RKO (cell line): ENCODE measurements around the gene KCNK4.
"Not testable (repeated sequence)": the region's sequence is repeated elsewhere in the genome, so short reads cannot be mapped to it uniquely, and the experiment has no call there.

Source experiments
- DNase-seq: peaks from one replicate; pipeline ENCODE4 v3.0.0-alpha.2; 2016; ENCODE audit warnings: low spot score

The KCNK4 gene

DNA sequence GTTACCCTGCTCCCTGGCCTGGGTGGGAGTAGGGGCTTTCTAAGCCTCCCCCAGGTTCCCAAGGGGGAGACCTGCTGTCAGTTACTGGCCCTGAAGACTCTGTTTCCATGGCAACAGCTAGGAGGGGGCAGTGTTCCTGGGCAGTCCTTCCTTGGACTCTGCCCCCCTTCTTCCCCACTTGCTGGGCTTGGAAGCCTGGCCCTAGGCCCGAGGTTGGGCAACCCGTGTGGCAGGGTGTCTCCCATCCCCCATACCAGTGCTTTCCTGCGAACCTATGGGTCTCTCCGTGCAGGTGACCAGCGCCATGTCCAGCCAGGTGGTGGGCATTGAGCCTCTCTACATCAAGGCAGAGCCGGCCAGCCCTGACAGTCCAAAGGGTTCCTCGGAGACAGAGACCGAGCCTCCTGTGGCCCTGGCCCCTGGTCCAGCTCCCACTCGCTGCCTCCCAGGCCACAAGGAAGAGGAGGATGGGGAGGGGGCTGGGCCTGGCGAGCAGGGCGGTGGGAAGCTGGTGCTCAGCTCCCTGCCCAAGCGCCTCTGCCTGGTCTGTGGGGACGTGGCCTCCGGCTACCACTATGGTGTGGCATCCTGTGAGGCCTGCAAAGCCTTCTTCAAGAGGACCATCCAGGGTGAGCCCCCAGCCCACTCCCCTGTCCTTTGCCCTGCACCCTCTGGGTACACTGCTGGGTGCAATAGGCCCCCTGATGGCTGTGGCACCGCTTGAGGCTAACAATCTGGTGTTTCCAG is 15.9 kb downstream of the KCNK4 start:
- DNase-seq, result peak; percentile 57

DNA sequence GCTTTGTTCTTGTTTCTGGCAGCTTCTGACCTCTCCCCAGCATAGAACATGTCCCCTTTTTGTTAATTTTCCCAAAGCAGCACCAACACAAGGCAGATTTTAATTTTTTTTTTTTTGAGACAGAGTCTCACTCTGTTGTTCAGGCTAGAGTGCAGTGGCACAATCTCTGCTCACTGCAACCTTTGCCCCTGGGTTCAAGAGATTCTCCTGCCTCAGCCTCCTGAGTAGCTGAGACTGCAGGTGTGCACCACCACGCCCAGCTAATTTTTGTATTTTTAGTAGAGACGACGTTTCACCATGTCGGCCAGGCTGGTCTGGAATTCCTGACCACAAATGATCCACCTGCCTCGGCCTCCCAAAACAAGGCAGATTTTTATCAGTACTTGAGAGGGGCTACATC is 16.7 kb downstream of the KCNK4 start:
- not testable (repeated sequence) for DNase-seq

DNA sequence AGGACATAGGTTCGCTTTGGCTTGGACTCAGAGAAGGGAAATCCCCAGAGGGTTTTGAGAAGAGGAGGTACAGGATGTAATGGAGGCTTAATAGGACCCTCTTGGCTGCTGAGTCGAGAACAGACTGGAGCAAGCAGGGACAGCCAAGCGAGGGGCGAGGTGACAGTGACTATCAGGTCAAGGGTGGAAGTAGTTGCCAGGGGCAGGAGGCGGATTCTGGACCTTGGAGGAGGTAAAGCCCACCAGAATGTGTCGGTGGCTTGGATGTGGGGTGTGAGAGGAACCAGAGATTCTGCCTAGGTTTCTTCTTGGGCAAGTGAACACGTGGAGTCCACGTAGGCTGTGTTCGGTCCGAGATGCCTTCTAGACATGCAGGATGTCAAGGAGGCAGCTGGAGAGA is 21.8 kb downstream of the KCNK4 start:
- no peak for DNase-seq

DNA sequence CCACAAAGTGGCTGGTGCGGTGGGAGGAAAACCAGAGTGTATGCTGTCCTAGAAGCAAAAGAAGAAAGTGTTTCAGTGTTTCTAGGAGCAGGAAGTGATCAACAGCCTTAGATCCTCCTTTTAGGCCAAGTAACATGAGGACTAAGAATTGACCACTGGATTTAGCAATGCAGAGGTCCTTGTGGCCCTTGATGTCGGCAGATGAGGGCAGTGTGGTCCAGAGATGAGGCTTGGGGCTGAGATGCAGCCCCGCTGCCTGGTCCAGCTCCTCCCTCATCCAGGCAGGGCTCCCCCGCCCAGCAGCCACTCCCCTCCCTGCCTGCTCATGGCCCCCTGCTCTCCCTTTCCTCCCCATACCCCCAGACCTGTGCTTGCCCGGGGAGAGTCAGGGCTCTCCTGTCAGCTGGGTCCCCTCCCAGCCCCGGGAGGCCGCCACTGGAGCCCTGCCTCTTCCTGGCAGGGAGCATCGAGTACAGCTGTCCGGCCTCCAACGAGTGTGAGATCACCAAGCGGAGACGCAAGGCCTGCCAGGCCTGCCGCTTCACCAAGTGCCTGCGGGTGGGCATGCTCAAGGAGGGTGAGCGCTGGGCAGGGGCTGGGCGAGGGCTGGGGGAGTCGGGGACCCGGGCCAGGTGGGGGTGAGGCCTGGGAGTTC is 22.5 kb downstream of the KCNK4 start:
- no peak for DNase-seq

DNA sequence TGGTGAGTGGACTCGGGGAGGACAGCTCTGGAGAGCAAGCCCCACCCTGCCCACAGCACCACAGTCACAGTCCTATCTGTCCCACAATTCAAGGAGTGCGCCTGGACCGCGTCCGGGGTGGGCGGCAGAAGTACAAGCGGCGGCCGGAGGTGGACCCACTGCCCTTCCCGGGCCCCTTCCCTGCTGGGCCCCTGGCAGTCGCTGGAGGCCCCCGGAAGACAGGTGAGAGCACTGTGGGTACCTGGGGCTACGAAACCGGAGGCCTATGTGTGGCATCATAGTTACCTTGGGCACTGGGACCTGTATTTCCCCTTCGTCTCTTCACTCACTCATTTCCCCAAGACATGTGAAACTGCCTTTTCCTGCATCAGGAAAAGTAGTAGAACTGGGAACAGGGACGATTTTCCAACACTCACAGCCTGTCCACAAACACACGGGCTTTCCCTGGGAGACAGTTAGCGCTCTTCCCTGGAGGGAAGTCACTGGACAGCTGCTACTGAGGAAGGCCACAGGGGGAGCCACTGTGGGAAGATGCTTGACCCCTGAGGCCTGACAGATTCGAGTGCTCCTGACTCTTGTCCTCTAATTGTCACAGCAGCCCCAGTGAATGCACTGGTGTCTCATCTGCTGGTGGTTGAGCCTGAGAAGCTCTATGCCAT is 23.2 kb downstream of the KCNK4 start:
- peak; percentile 45 for DNase-seq

DNA sequence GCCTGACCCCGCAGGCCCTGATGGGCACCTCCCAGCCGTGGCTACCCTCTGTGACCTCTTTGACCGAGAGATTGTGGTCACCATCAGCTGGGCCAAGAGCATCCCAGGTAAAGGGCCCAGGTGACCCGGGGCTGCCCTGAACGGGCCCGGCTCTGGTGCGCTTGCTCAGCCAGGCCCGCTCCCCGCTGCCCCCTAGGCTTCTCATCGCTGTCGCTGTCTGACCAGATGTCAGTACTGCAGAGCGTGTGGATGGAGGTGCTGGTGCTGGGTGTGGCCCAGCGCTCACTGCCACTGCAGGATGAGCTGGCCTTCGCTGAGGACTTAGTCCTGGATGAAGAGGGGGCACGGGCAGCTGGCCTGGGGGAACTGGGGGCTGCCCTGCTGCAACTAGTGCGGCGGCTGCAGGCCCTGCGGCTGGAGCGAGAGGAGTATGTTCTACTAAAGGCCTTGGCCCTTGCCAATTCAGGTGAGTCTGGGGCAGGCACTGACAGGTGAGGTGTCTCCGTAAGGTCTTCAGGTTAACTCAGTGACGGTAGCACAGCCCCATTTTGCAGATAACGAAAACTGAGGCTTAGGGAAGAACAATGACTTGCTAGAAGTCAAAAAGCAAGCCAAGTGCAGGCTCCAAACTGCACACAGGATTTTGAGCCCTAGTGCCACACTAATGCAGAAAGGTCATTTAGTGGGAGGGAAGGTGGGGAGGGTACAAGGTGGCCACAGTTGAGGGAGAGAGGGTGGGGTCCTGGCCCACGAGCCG is 23.9 kb downstream of the KCNK4 start:
- DNase-seq, result no peak

DNA sequence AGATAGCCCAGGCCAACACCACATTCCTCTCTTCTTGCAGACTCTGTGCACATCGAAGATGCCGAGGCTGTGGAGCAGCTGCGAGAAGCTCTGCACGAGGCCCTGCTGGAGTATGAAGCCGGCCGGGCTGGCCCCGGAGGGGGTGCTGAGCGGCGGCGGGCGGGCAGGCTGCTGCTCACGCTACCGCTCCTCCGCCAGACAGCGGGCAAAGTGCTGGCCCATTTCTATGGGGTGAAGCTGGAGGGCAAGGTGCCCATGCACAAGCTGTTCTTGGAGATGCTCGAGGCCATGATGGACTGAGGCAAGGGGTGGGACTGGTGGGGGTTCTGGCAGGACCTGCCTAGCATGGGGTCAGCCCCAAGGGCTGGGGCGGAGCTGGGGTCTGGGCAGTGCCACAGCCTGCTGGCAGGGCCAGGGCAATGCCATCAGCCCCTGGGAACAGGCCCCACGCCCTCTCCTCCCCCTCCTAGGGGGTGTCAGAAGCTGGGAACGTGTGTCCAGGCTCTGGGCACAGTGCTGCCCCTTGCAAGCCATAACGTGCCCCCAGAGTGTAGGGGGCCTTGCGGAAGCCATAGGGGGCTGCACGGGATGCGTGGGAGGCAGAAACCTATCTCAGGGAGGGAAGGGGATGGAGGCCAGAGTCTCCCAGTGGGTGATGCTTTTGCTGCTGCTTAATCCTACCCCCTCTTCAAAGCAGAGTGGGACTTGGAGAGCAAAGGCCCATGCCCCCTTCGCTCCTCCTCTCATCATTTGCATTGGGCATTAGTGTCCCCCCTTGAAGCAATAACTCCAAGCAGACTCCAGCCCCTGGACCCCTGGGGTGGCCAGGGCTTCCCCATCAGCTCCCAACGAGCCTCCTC is 24.8 kb downstream of the KCNK4 start:
- not testable (repeated sequence) for DNase-seq

DNA sequence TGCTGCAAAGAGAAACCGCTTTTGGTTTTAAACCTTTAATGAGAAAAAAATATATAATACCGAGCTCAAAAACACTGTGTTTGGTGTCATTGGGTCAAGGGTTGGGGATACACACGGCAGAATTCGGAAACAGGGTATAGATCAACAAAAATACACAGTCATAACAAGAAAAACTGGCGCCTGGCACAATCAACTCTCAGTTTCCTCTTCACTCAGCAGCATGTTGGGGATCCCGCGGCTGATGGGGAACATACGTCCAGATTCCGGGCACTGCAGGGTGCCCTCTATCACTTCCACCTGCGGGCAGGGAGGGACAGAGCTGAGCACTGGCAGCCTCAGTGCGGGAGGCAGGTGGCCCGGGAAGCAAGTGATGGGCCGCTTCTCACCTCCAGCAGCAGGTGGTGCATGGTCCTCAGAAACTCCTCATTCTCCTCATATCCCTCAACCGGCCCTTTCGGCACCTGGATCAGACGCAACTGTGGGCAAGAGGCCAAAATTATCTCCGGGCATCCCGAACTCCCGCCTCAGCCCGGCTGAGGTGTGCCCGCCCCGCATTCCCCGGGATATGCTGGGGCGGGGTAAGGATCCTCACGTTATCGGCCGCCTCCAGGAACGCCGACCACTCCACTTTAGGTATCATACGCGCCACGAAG is 25.7 kb downstream of the KCNK4 start:
- peak; percentile 62 for DNase-seq

DNA sequence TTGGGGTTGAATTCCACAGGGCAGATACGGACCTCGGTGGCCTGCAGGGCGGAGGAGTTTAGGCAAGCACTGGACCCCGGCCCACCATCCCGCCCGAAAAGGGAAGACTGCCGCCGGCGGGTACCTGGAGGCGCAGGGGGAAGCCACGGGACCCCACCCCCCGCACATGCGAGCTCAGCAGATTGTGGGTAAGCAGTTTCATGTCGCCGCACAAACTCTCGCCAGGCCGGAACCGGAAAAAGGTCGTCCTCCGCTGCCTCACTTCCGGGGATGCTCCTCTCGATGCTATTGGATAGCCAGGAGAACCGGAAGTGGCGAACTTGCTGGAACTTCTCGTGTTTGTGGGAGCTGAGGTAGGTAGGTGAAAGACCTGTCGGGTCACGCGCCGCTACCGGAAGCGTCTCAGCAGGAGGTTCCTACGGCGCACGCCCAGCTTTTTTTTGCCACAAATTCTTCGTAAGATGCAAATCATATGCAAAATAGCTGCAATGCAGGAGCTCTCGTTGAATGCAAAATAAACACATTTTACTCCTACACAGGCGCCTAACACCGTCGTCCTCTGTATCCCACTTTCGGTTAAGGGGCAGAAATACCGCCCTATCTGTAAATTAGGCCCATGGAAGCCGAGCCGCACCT is 26.3 kb downstream of the KCNK4 start, which contains the start of gene TRMT112:
TSS of gene TRMT112 (minus strand) at position 235 of the 636 bp plus-strand sequence. CDS start at position 202, 33 bp downstream.
- peak; percentile 98 for DNase-seq

DNA sequence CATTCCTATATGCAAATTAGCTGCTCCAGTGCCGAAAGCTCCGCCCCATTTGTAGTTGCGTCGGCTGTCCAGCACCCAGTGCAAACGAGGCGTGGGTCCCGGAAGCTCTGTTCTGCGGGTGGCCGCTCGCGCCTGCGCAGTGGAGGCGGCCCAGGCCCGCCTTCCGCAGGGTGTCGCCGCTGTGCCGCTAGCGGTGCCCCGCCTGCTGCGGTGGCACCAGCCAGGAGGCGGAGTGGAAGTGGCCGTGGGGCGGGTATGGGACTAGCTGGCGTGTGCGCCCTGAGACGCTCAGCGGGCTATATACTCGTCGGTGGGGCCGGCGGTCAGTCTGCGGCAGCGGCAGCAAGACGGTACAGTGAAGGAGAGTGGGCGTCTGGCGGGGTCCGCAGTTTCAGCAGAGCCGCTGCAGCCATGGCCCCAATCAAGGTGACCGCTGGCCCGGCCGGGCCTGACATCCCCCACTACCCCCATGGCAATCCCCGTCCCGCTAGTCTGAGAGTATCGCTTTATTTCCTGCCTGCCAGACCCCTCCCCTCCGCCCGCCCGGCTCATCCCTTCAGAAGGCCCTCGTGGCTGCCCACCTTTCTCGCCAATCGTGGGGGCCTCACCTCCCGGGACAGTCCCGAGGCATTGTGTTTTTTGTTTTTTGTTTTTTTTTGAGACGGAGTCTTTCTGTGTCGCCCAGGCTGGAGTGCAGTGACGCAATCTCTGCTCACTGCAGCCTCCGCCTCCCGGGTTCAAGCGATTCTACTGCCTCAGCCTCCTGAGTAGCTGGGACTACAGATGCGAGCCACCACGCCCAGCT is 27.1 kb downstream of the KCNK4 start, which contains the start of gene PRDX5:
TSS of gene PRDX5 (plus strand) at position 161 of the 805 bp plus-strand sequence. CDS start at position 256, 95 bp downstream.
- peak; percentile 97 for DNase-seq

DNA sequence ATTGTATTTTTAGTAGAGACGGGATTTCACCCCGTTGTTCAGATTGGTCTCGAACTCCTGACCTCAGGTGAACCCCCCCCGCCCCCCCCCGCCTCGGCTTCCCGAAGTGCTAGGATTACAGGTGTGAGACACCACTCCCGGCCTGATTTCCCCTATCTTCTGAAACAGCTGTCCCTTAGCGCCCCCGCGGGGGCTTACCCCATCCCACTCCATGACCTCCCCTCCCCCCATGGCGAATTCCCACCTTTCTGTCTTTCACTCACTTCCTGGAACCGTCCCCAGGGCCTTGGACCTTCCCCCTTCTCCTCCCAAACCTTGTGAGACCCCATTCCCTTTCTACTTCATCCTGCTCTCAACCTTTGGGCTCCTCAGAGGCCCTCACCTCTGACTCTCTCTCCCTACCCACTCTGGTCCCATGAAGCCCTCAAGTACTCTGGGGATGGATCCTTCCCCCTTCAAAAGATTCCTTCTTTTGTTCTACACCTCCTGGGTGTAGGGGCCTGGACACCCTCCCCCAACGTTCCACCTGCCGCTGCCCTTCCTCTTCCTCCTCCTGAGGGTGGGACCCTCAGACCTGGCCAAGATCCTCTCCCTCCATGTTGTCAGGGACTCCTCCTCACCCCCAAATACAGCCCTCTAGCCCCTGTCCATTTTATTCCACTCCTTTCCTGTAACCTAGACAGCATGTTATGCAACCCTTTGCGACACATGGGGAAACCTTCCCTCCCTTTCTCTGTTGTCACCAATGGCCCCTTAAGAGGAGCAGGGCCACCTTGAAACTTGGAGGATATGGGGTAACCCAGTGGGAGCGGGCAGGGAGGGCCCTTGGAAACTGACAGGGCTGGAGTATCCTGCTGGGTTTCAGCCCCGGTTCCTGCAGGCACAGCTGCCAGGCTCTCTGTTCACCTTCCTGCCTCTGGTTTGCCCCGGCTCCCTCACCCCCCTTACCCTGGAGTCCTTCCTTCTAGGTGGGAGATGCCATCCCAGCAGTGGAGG is 28.0 kb downstream of the KCNK4 start:
- no peak for DNase-seq

DNA sequence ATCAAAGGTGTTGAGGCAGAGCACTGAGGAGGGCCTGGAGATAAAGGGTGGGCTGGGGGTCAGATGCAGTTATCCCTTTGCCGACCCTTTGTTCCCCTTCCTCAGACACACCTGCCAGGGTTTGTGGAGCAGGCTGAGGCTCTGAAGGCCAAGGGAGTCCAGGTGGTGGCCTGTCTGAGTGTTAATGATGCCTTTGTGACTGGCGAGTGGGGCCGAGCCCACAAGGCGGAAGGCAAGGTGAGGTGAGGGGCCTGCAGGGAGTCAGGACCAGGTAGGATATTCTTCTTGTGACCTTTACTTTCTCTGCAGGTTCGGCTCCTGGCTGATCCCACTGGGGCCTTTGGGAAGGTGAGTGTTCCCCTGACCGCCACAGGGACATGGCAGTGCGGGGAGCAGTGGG is 29.5 kb downstream of the KCNK4 start:
- no peak for DNase-seq

DNA sequence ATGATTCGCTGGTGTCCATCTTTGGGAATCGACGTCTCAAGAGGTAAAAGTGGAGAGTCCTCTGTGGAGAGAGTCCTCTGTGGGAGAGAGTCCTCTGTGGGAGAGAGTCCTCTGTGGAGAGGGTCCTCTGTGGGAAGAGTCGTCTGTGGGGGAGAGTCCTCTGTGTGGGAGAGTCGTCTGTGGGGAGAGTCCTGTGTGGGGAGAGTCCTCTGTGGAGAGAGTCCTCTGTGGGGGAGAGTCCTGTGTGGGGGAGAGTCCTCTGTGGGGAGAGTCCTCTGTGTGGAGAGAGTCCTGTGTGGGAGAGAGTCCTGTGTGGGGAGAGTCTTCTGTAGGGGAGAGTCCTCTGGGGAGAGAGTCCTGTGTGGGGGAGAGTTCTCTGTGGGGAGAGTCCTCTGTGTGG is 29.9 kb downstream of the KCNK4 start:
- DNase-seq, result no peak

DNA sequence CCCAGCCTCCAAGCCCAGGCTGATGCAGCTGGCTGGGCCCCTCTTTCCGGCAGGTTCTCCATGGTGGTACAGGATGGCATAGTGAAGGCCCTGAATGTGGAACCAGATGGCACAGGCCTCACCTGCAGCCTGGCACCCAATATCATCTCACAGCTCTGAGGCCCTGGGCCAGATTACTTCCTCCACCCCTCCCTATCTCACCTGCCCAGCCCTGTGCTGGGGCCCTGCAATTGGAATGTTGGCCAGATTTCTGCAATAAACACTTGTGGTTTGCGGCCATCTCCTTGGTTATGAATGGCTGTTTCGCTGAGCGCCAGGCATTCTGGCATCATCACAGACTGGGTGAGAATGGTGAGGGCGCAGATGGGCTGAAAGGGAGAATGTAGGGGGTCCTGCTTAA is 30.4 kb downstream of the KCNK4 start:
- no peak for DNase-seq

DNA sequence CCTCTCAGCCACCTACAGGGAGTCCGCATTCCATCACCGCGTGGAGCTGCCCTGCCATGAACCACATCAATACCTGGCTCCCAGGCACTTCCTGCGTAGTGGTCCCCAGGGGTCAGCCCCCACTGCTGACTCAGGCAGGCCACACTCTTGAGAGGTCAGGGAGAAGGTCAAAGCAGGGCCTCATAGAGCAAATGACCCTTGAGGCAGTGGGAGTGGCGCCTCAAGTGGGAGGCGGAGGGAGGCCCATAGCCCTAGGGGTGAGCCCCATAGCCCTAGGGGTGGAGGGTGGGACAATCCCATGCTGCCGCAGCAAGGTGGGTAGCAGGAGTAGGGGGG is 31.8 kb downstream of the KCNK4 start:
- DNase-seq, result no peak

DNA sequence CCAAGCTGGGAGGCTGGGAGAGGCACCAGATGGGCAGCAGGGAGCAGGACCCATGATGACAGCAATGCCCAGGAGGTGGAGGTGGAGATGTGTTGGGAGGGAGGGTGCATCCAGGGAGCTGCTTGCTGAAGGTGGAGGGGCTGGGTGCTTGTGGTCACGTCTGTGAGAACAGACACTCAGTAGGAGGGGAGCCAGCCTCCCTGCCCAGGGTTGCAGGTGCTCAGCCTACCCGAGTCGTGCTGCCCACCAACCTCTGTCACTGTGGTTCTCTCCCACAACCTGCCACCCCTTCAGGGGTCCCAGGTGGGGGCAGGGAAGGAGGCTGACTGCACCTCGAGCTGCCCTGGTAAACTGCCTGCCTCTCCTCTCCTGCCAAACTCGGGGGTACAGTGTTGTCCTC is 32.3 kb downstream of the KCNK4 start:
- DNase-seq, result no peak

DNA sequence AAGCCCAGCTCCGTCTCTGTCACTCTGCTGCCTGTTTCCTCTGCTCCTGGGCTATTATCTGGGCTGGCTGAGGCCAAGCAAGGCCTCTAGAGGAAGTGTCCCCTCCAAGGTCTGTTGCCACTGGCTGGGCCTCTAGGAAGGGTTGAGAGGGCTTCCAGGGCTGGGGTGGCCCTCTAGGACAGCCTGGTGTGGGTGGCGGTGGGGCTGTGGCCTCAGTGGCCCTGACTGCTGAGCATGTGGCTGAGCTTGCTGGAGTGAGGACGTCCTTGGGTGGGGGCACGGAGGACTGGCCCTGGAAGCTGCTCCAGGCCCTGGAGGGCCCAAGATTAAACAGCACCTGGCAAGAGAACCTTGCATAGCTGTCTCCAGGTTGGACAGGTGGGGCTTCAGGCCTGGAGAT is 32.9 kb downstream of the KCNK4 start:
- not testable (repeated sequence) for DNase-seq
